Cardiac muscle cell (in vitro differentiated cells and primary cell): ENCODE results near the gene NRGN. TPM values are rescaled to one million over a fixed set of nuclear protein-coding genes. Genes with fewer than 3 reads are reported as not detected.

ENCODE experiments used
- DNase-seq, 2 donors: peaks; one replicate each; pipeline versions ENCODE4 v3.0.0 to v3.0.0-alpha.2; 2010 to 2017; ENCODE audit warnings: low read depth in 1 of 2, low spot score in 1 of 2
- H3K27ac ChIP-seq: fragments of 200-600 bp; sonication (generic); 2 replicates; pipeline ENCODE4 v1.5.1; 2016
- H3K27me3 ChIP-seq: fragments of 200-600 bp; sonication (generic); 2 replicates; pipeline ENCODE4 v1.6.0; 2016; ENCODE audit warnings: control low read depth
- H3K36me3 ChIP-seq: fragments of 200-600 bp; sonication (generic); 2 replicates; pipeline ENCODE4 v1.5.1; 2016; ENCODE audit warnings: control low read depth
- H3K4me1 ChIP-seq: fragments of 200-600 bp; sonication (generic); 2 replicates; pipeline ENCODE4 v1.8.1; 2017; ENCODE audit warnings: low read depth, mild to moderate bottlenecking, mixed run types
- H3K4me3 ChIP-seq: fragments of 200-600 bp; sonication (generic); 2 replicates; pipeline ENCODE4 v1.5.1; 2016; ENCODE audit warnings: mild to moderate bottlenecking
- H3K9me3 ChIP-seq: fragments of 200-600 bp; sonication (generic); 2 replicates; pipeline ENCODE4 v1.5.1; 2017; ENCODE audit warnings: low read depth, mild to moderate bottlenecking, control low read depth
- CTCF ChIP-seq: IDR thresholded peaks from 2 replicates; pipeline ENCODE4 v1.5.1; 2012; ENCODE audit warnings: low read depth, mild to moderate bottlenecking, low read length
- polyA plus RNA-seq: library from polyadenylated mRNA; unstranded; fragments of >200 nt; fragmentation: Nextera tagmentation; extraction: Ambion mirVana; gene quantifications from 2 replicates; pipeline ENCODE4 v1.2.1, GENCODE V29; 2016
- total RNA-seq: library from RNA; depleted of rRNA; stranded (reverse); fragments of >200 nt; gene quantifications from 2 replicates; pipeline ENCODE4 v1.2.3, GENCODE V29; 2016

Gene NRGN
- total and polyA plus RNA-seq, 2 experiments from 2014 or later, result 1.1 to 2.1 TPM

- H3K27ac ChIP-seq, result no peak overlapping the region
- no peak for TF ChIP-seq CTCF
- H3K36me3 ChIP-seq, result no peaks in the 10 kb centered on the region
- H3K4me1 ChIP-seq, result peaks cover 10% of the 10 kb centered on the region
- no peak for DNase-seq
- H3K4me3 ChIP-seq, result no peak overlapping the region
- H3K9me3 ChIP-seq, result no peaks in the 10 kb centered on the region
- H3K27me3 ChIP-seq, result peaks cover 100% of the 10 kb centered on the region
Measured at GRCh38 chr11:124749912-124750311, 10.2 kb downstream of the NRGN start.

GRCh38 chr11:124751391-124751740, 11.6 kb downstream of the NRGN start:
- H3K4me1 ChIP-seq, result no peaks in the 10 kb centered on the region
- TF ChIP-seq CTCF, result no peak
- no peak overlapping the region for H3K4me3 ChIP-seq
- H3K27ac ChIP-seq, result no peak overlapping the region
- H3K27me3 ChIP-seq, result peaks cover 98% of the 10 kb centered on the region
- no peak for DNase-seq
- H3K9me3 ChIP-seq, result no peaks in the 10 kb centered on the region
- H3K36me3 ChIP-seq, result no peaks in the 10 kb centered on the region

- DNase-seq, result no peak
Measured at GRCh38 chr11:124751741-124752470, 12.2 kb downstream of the NRGN start, which contains the start of gene VSIG2. VSIG2 (minus strand) TSS chr11:124752255; CDS start chr11:124752137, 118 bp downstream.

GRCh38 chr11:124752471-124753102, 12.8 kb downstream of the NRGN start:
- Histone ChIP-seq H3K4me1 (no peaks in the 10 kb centered on the region), H3K4me3 (no peak overlapping the region), H3K27me3 (peaks cover 98% of the 10 kb centered on the region), H3K27ac (no peak overlapping the region), H3K9me3 (no peaks in the 10 kb centered on the region), H3K36me3 (no peaks in the 10 kb centered on the region)
- no peak for DNase-seq
- TF ChIP-seq CTCF, result no peak

More at GRCh38 chr11:124751741-124752470, 12.2 kb downstream of the NRGN start, which contains the start of gene VSIG2:
- H3K9me3 ChIP-seq, result no peaks in the 10 kb centered on the region
- peaks cover 98% of the 10 kb centered on the region for H3K27me3 ChIP-seq
- TF ChIP-seq CTCF, result no peak
- H3K27ac ChIP-seq, result no peak within 1 kb of the TSS
- H3K4me3 ChIP-seq, result no peak within 1 kb of the TSS
- no peaks in the 10 kb centered on the region for H3K4me1 ChIP-seq
- H3K36me3 ChIP-seq, result no peaks in the 10 kb centered on the region

GRCh38 chr11:124753205-124753604, 13.5 kb downstream of the NRGN start:
- TF ChIP-seq CTCF, result no peak
- Histone ChIP-seq H3K9me3 (no peaks in the 10 kb centered on the region), H3K36me3 (no peaks in the 10 kb centered on the region), H3K27ac (no peak overlapping the region), H3K4me3 (no peak overlapping the region), H3K27me3 (peaks cover 98% of the 10 kb centered on the region), H3K4me1 (no peaks in the 10 kb centered on the region)
- no peak for DNase-seq
